GM23248 (cell line): ENCODE measurements around the gene MRPL32.

Experiments
- EZH2 ChIP-seq: fragments of 200-600 bp; sonication (generic); IDR thresholded peaks from 2 replicates; pipeline ENCODE4 v1.6.1; 2018; ENCODE audit warnings: antibody characterized with exemption, mild to moderate bottlenecking; ENCODE audit not compliant: insufficient read depth, poor library complexity, severe bottlenecking
- EZH2phosphoT487 ChIP-seq: fragments of 200-600 bp; sonication (generic); IDR thresholded peaks from 2 replicates; pipeline ENCODE4 v1.6.1; 2018; ENCODE audit warnings: antibody characterized with exemption, moderate library complexity, mild to moderate bottlenecking, low read depth; ENCODE audit not compliant: insufficient read depth

GRCh38 chr7:42893346-42894240 is 38.6 kb upstream of the MRPL32 start:
- no peak for TF ChIP-seq EZH2phosphoT487
- no peak for TF ChIP-seq EZH2
